Activated CD4-positive, CD25-positive, alpha-beta regulatory T cell treated with anti-CD3 and anti-CD28 coated beads, Interleukin-2, amount 50 U/mL, for 72 hours (primary cell): ENCODE data around the gene LRRC8B.
"Not testable (repeated sequence)": the region's sequence is repeated elsewhere in the genome, so short reads cannot be mapped to it uniquely, and the experiment has no call there.

Experiments
- DNase-seq: peaks from one replicate; pipeline ENCODE4 v3.0.0; 2021

The LRRC8B gene

DNA sequence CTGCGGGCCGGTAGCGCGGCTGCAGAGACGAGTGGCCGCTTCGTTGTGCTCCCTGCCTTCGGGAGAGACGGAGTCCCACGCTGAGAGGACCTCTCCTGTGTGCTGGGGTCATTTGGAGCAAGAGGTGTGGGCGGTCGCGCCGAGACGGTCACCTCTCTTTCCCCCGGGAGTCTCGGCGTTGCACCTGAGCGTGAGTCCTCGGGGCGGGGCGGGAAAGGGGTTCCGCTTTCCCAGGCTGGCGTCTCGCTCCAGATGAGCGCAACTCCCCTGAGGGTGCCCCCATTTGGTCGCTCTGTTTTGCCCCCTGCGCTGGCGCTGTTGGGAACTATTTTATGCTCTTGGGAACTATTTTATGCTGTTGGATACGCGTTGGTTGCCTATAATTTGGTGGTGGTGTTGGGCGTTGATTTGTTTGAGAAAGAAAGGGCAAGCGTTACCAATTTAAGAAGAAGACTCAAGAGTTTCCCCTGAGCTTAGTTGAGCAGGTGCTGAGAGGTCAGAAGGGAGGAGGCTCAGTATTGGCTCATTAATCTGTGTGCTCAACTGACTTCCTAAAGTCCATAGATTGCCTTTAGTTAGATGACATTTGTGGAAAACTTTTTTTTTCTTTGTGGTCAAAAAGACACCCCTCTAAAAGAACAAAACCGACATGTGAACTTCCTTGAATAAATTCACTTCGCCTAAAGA lies 683 bp downstream of the LRRC8B start:
- DNase-seq: no peak

DNA sequence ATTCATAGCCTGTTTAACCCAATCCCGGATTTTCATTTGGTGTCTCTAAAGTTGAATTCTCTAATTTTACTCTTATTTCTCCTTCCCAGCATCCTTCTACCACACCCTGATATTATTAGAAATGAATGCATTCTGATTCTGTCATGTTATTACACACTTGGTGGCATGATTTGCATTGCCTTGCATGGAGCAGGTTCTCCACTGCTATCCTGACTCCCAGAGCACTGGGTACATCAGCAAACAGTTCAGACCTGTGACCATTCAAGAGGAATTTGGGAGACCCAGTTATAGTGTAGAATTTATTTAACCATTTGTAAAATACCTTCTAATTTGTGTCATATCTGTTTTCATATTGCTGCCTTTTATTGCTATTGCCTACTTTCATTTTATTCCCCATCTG lies 2.6 kb downstream of the LRRC8B start:
- DNase-seq: no peak

- DNase-seq: no peak
Measured at GRCh38 chr1:89527750-89528381, 3.2 kb downstream of the LRRC8B start.

- DNase-seq: no peak
Measured at GRCh38 chr1:89528382-89528780, 3.8 kb downstream of the LRRC8B start.

DNA sequence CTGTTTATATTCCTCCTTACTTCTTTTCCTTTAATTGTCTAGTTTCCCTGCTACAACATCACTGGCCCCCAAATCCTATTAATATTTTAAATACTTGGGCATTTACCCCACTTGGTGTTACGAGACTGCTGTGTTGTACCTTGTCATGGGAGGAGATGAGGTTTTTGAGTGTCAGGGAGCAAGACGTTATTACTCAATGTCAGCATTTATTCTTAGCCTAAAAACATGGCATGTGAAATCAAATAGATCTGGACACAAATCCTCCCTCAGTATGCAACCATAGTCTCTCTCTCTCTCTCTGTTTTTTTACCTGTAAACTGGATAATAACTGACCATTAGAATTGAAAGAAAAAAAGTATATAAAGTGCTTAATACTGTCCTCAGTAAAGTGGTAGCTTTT lies 4.6 kb downstream of the LRRC8B start:
- DNase-seq: no peak

DNA sequence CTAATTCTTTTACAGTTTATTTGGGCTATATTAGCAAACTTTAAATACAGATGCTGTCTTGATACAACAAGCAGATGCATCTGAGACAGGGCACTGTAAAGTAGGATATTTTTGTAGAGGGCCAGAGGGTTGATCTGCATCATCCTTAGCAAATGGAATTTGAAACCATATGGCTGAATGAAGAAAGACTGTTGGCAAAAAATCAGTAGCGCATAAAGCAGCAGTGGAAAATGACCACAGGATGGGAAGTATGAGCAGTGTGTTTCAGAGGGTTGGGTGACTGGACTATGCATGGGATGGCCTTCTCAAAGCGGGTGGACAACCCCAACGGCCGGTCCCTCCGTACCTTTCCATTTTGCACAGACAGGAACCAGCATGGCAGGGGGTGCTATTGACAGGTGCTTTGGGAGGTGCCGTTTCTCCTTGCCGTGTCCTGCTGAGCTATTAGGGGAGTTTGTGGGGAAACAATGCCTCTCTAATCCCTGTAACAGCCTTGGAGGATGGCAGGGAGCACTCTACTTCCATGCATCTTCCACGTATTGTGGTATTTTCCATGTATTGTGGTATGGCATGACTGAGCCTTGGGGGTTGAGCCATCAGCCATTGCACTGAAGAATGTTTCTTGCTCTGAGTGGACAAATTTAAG lies 5.9 kb downstream of the LRRC8B start:
- no peak for DNase-seq

GRCh38 chr1:89531480-89532139 lies 7.0 kb downstream of the LRRC8B start:
- DNase-seq: no peak

DNA sequence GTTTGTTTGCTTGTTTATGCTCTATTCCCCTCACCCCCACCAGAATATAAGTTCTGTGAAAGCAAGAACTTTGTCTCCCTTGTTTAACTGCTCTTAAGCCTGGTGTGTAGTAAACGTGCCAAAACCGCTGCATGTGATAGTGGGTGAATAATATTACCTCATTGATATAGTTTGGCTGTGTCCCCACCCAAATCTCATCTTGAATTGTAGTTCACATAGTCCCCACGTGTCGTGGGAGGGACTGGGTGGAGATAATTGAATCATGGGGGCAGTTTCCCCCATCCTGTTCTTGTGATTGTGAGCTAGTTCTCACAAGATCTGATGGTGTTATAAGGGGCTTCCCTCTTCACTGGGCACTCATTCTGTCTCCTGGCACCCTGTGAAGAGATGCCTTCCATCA lies 7.6 kb downstream of the LRRC8B start:
- no peak for DNase-seq

DNA sequence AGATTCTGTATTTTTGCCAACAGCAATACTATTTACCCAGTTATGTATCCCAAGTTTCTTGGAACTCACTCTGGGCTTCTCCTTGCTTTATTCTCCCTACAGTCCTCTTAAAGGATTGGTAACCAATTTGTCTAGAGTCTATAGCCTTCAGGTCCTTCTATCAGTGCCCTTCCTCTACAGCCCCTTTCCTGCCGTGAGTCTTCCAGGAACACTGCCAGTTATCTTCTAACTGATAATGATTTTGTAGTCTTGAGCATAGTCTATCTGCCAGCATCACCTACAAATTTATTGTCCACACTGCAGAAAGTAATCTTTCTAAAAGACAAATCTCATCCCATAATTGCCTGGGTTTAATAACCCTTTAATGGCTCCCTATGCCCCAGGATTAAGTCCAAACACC lies 8.2 kb downstream of the LRRC8B start:
- DNase-seq: no peak

- DNase-seq: no peak
Measured at GRCh38 chr1:89535537-89535936, 10.9 kb downstream of the LRRC8B start.

DNA sequence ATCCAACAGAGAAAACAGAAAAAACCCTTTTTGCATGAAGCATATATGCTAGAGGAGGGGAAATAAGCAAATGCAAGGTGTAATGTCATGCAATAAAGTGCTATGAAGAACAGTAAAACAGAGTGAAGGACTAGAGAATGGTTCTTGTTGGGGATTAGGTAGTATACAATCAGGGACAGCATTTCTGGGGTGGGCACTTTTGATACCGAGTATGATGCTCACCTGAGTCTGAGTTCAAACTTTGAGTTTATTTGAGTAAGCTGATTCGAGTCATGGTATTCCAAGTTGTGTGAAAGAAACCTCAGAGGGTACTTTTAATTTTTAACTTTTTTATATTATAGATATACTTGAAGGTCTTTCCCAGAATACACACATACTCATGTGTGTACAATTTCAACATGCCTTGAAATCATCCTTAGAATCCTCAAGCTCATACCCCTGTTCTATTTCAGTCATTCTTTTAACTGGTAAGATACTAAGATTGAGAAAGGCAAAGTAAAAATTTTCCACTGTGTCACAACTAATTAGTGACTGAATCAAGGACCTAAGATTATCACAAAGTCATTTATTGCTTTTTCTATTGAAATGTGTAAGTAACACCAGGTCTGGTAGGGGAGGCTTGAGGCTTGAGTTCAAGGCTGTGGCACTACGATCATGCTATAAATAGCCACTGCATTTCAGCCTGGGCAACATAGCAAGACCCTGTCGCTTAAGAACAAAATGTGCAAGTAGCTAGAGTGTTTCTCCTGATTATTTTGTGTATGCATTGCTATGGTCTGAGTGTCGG lies 12.1 kb downstream of the LRRC8B start:
- DNase-seq: no peak

DNA sequence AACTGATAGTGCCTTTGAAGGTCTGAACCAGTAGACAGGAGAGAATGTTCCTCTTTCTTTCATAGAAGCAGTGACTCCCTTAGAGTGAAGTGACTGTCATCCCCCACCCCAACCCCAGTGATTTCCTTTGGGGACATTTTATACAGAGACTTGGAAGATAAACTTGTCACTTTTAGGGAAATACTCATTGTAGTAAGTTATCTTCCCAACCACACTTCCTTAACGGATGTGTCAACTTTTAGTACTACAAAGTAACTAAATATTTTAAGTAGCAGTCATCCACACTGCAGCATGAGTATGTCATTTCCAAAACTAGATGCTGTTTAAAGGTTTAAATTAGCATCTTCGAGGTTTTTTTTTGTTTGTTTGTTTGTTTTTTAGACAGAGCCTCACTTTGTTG lies 13.7 kb downstream of the LRRC8B start:
- no peak for DNase-seq

DNA sequence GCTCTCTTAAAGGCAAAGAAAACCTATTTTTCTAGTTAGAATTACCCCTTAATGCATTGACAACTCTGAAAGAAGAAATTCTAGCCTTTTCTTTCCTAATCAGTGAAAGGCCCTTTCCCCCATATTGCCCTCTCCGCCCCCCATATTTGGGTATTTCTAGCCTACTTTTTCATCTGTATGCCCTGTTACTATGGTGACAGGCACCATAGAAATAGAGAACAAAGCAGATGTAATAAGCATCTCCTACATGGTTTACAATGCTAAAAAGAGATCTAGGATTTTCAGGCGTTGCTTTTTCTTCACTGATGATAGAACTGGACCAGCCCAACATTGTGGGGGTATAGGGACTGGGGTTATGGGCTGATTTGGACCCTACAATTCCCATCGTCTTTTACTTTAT lies 14.5 kb downstream of the LRRC8B start:
- DNase-seq: no peak

GRCh38 chr1:89540406-89540970 lies 15.9 kb downstream of the LRRC8B start:
- DNase-seq: no peak

DNA sequence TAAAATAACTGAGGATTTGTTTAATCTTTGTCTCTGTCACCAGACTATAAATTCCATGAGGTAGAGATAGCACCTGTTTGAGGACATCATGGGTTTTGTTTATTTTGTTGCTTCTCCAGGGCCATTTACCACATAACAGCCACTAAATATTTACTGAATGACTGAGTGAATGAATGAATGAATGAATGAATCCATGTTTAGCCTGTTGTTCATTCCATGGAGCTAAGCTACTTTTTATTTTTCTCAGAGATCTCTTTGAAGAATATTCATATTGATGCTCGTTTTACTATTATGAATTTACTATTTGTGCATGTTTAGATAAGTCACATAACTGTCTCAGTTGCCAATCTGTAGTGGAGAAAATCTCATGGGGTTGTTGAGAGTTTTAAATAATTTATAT lies 17.7 kb downstream of the LRRC8B start:
- DNase-seq: no peak

DNA sequence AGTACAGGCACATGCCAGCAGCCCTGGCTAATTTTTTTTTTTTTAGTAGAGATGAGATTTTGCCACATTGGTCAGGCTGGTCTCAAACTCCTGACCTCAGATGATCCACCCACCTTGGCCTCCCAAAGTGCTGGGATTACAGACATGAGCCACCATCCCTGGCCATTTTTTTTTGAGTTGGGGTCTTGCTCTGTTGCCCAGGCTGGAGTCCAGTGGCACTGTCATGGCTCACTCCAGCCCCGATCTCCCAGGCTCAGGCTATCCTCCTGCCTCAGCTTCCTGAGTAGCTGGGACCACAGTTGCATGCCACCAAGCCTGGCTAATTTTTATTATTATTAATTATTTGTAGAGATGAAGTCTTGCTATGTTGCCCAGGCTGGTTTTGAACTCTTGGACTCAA lies 19.0 kb downstream of the LRRC8B start:
- DNase-seq: not testable (repeated sequence)

DNA sequence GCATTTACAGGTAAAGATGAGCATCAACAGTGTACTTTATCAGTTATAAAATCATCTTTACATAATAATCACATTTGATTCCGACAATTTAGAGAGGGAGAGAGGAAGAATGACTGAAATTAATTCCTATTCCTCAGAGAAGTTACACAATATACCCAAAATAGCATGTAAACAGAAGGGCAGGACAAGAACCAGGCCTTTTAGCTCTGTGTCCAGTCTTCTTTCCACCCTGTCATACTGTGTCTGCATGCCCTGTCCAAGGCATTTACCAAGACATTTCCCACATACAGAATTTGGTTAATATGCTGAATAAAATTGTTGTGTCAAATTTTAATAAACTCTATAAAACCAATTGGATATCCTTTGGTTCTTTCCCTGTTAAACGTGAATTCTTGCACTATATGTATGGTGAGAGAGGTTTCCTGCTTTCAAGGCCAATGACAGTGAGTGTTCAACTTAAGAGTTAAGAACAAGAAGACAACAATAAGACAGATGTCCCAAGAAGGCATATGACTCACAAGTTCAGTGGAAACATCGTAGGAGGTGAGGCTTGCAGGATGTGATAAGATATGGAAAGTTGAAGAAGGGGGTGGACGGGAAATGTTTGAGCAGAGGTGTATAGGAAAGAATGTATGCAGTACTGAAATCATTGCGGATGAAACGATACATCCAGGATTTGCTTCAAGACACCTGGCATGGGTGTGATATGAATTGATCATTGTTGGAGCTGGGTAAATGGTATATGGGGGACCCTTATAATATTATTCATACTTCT lies 20.8 kb downstream of the LRRC8B start:
- no peak for DNase-seq

GRCh38 chr1:89546082-89546889 lies 21.7 kb downstream of the LRRC8B start:
- no peak for DNase-seq

GRCh38 chr1:89546934-89547562 lies 22.4 kb downstream of the LRRC8B start:
- no peak for DNase-seq

DNA sequence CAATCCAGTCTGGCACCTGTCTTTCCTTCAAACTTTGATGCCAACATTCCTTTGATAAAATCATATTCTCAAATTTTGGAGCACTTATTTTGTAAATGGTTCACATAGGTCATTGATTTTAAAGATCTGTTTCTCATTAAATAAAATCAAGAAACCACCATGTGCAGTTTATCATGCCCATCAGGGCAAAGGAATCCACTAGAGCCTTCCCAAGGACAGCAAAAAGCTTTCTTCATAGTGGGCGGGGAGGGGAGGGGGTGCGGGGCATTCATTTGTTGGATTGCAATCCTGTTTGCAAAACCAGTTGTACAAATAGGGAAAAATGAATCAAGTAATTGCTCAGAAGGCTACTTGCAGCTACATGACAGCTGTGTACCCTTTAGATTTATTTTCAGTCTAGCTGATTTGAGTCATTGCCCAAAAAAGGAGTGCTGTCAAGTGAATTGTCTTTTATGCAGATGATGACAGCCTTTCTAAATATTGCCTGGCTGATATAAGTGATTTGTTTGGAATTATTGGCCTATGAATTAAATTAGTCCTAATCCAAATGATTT lies 23.0 kb downstream of the LRRC8B start:
- DNase-seq: no peak
